ENCODE measurements around the gene PDSS2. TPM values are rescaled to one million over a fixed set of nuclear protein-coding genes. Genes with fewer than 3 reads are reported as not detected.

PDSS2 gene
- polyA plus RNA-seq, 1 donor (not counting 4 experiments of a cell fraction or from before 2014, with no cell fraction given), result 12.5 TPM

DNA sequence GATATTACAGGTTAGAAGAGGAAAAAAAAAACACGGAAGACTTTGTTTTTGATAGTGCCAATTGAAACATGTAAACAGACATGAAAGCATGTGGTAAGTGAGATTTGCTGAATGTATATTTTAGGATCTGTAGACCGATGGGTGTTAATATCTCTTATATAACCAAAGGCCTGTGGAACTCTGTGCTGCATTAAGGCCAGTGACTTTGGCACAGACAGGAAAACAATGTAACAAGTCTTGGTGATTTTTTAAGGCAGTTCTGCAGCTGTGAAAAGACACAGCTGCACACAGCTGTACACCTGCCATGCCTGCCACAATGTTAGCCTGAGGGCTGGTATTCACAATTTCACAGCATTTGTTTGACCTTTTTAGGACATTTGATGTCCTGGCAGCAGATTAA lies 36.6 kb upstream of the PDSS2 start:
- no peak for TF ChIP-seq EZH2 (IDR thresholded peaks at IDR 0.05; ENCODE audit: low read length)
- TF ChIP-seq, protein P1, sequence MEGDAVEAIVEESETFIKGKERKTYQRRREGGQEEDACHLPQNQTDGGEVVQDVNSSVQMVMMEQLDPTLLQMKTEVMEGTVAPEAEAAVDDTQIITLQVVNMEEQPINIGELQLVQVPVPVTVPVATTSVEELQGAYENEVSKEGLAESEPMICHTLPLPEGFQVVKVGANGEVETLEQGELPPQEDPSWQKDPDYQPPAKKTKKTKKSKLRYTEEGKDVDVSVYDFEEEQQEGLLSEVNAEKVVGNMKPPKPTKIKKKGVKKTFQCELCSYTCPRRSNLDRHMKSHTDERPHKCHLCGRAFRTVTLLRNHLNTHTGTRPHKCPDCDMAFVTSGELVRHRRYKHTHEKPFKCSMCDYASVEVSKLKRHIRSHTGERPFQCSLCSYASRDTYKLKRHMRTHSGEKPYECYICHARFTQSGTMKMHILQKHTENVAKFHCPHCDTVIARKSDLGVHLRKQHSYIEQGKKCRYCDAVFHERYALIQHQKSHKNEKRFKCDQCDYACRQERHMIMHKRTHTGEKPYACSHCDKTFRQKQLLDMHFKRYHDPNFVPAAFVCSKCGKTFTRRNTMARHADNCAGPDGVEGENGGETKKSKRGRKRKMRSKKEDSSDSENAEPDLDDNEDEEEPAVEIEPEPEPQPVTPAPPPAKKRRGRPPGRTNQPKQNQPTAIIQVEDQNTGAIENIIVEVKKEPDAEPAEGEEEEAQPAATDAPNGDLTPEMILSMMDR (optimal IDR thresholded peaks at IDR 0.05 in 1 of 3, IDR thresholded peaks at IDR 0.05 in 1 of 3, conservative IDR thresholded peaks at IDR 0.05 in 1 of 3; ENCODE audit: extremely low read depth in 1 of 3, insufficient read depth in 2 of 3, low read length in 3 of 3), result no peak
- Histone ChIP-seq H3K4me3 (ENCODE audit: control insufficient read depth in 2 of 3, extremely low read depth in 1 of 3, insufficient read depth in 2 of 3, low read depth in 1 of 3, low read length in 3 of 3) (no peak overlapping the region), H3K27me3 (ENCODE audit: control insufficient read depth, extremely low read depth, insufficient read depth, low read length) (peaks cover 27% of the 10 kb centered on the region), H2AFZ (ENCODE audit: control insufficient read depth, low read length) (no peak overlapping the region), H3K27ac (ENCODE audit: control insufficient read depth, insufficient read depth, low read length) (no peak overlapping the region), H3K9me1 (ENCODE audit: control insufficient read depth, extremely low read depth, insufficient read depth, low read length) (no peaks in the 10 kb centered on the region), H3K79me2 (ENCODE audit: control insufficient read depth, insufficient read depth, low read length) (no peaks in the 10 kb centered on the region), H3K9ac (ENCODE audit: control insufficient read depth, extremely low read depth, insufficient read depth, low read length) (no peak overlapping the region), H3K4me2 (ENCODE audit: control insufficient read depth, extremely low read depth, insufficient read depth, low read depth, low read length) (no peak overlapping the region), H3K9me3 (ENCODE audit: control insufficient read depth, low read depth, low read length) (no peaks in the 10 kb centered on the region), H3K36me3 (ENCODE audit: control insufficient read depth in 2 of 2, extremely low read depth in 1 of 2, insufficient read depth in 2 of 2, low read length in 2 of 2) (no peaks in the 10 kb centered on the region), H4K20me1 (ENCODE audit: control insufficient read depth, extremely low read depth, insufficient read depth, low read length) (no peaks in the 10 kb centered on the region), H3K4me1 (ENCODE audit: control insufficient read depth, extremely low read depth, insufficient read depth, low read length) (no peaks in the 10 kb centered on the region)
- dilution Hi-C loops (cut with MboI; ENCODE audit: extremely low pct_ligation_motif_present, low sequenced_read_pairs), result no loop called here
- DNase-seq (ENCODE audit: low read depth, low spot score) (no peak), FAIRE-seq (no peak)

DNA sequence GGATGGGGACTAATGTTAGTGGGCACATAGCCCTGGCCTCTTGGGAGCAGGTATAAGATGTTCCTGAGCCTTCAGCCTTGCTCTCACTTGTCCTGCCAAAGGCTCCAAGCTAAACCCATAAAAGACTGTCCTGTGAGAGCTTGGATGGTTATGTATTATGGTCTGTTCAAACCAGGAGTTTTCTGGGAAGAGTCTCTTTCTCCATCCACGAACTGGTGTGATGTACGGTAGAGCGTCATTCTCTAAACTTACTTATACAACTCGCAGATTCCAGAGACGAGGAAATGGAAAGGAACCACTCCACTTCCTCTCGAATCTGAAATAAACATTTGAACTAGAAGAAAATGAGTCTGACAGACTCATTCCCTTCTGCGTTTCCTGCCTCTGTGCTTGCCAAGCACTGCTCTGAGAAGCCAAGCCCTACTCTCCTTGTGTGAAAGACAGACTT lies 35.9 kb upstream of the PDSS2 start:
- Histone ChIP-seq H3K9me1 (ENCODE audit: control insufficient read depth, extremely low read depth, insufficient read depth, low read length) (no peaks in the 10 kb centered on the region), H3K36me3 (ENCODE audit: control insufficient read depth in 2 of 2, extremely low read depth in 1 of 2, insufficient read depth in 2 of 2, low read length in 2 of 2) (no peaks in the 10 kb centered on the region), H3K27me3 (ENCODE audit: control insufficient read depth, extremely low read depth, insufficient read depth, low read length) (peaks cover 34% of the 10 kb centered on the region), H4K20me1 (ENCODE audit: control insufficient read depth, extremely low read depth, insufficient read depth, low read length) (no peaks in the 10 kb centered on the region), H3K9ac (ENCODE audit: control insufficient read depth, extremely low read depth, insufficient read depth, low read length) (no peak overlapping the region), H3K4me1 (ENCODE audit: control insufficient read depth, extremely low read depth, insufficient read depth, low read length) (no peaks in the 10 kb centered on the region), H3K79me2 (ENCODE audit: control insufficient read depth, insufficient read depth, low read length) (no peaks in the 10 kb centered on the region), H3K4me3 (ENCODE audit: control insufficient read depth in 2 of 3, extremely low read depth in 1 of 3, insufficient read depth in 2 of 3, low read depth in 1 of 3, low read length in 3 of 3) (no peak overlapping the region), H2AFZ (ENCODE audit: control insufficient read depth, low read length) (no peak overlapping the region), H3K9me3 (ENCODE audit: control insufficient read depth, low read depth, low read length) (no peaks in the 10 kb centered on the region), H3K4me2 (ENCODE audit: control insufficient read depth, extremely low read depth, insufficient read depth, low read depth, low read length) (no peak overlapping the region), H3K27ac (ENCODE audit: control insufficient read depth, insufficient read depth, low read length) (no peak overlapping the region)
- no peak for DNase-seq (ENCODE audit: low read depth, low spot score)
- TF ChIP-seq EZH2 (IDR thresholded peaks at IDR 0.05; ENCODE audit: low read length), result no peak
- TF ChIP-seq, protein P1 (optimal IDR thresholded peaks at IDR 0.05 in 1 of 3, IDR thresholded peaks at IDR 0.05 in 1 of 3, conservative IDR thresholded peaks at IDR 0.05 in 1 of 3; ENCODE audit: extremely low read depth in 1 of 3, insufficient read depth in 2 of 3, low read length in 3 of 3), result no peak
- dilution Hi-C loops (cut with MboI; ENCODE audit: extremely low pct_ligation_motif_present, low sequenced_read_pairs), result no loop called here
- no peak for FAIRE-seq

All from keratinocyte (primary cell).